NCI-H748 treated with DMSO at 0.1 percent for 48 hours (cell line): ENCODE results near the gene SLC44A1.

Source experiments
- DNase-seq: peaks from one replicate; lab custom pipeline; 2025; lab: John Stamatoyannopoulos, UW

Gene SLC44A1

GRCh38 chr9:105393576-105394344 is 149.3 kb downstream of the SLC44A1 start:
- no peak for DNase-seq

GRCh38 chr9:105396441-105396840 is 152.0 kb downstream of the SLC44A1 start:
- DNase-seq = no peak

GRCh38 chr9:105396901-105397300 is 152.4 kb downstream of the SLC44A1 start:
- DNase-seq = no peak

- no peak for DNase-seq
Measured at GRCh38 chr9:105399117-105399516, 154.7 kb downstream of the SLC44A1 start.

GRCh38 chr9:105401651-105402050 is 157.2 kb downstream of the SLC44A1 start:
- DNase-seq = no peak

- DNase-seq = no peak
Measured at GRCh38 chr9:105403552-105404248, 159.2 kb downstream of the SLC44A1 start.

GRCh38 chr9:105405514-105406131 is 161.2 kb downstream of the SLC44A1 start:
- DNase-seq = no peak

- no peak for DNase-seq
Measured at GRCh38 chr9:105406369-105406768, 161.9 kb downstream of the SLC44A1 start.

- DNase-seq = peak; percentile 9
Measured at GRCh38 chr9:105413525-105413924, 169.1 kb downstream of the SLC44A1 start.

- DNase-seq = peak; percentile 60
Measured at GRCh38 chr9:105414947-105415661, 170.7 kb downstream of the SLC44A1 start.

GRCh38 chr9:105415662-105415980 is 171.2 kb downstream of the SLC44A1 start:
- no peak for DNase-seq

- no peak for DNase-seq
Measured at GRCh38 chr9:105416840-105417239, 172.4 kb downstream of the SLC44A1 start.

- no peak for DNase-seq
Measured at GRCh38 chr9:105418588-105419500, 174.4 kb downstream of the SLC44A1 start.

- DNase-seq = no peak
Measured at GRCh38 chr9:105419816-105420597, 175.6 kb downstream of the SLC44A1 start.

GRCh38 chr9:105421154-105421553 is 176.7 kb downstream of the SLC44A1 start:
- no peak for DNase-seq

GRCh38 chr9:105421864-105422263 is 177.4 kb downstream of the SLC44A1 start:
- DNase-seq = no peak

GRCh38 chr9:105425816-105426433 is 181.5 kb downstream of the SLC44A1 start:
- DNase-seq = no peak

- DNase-seq = no peak
Measured at GRCh38 chr9:105426657-105427056, 182.2 kb downstream of the SLC44A1 start.

GRCh38 chr9:105431424-105432246 is 187.2 kb downstream of the SLC44A1 start:
- DNase-seq = no peak
